GM12865 (cell line): ENCODE results near the gene ASTN2.
A peak's percentile ranks its signal among the peaks of the same experiment; 100 is the strongest.

Experiments
- DNase-seq: peaks from one replicate; pipeline ENCODE4 v3.0.0; 2010; ENCODE audit warnings: low read depth
- H3K4me3 ChIP-seq: 2 replicates; pipeline ENCODE4 v1.5.1; 2011; ENCODE audit warnings: mild to moderate bottlenecking, low read depth, low read length, control low read depth
- TF ChIP-seq, protein P1 (sequence below): IDR thresholded peaks from 2 replicates; pipeline ENCODE4 v1.5.1; 2011; ENCODE audit warnings: low read length, control low read depth, low read depth, inconsistent platforms; ENCODE audit not compliant: insufficient read depth; ENCODE audit errors: missing control alignments

ASTN2 gene

GRCh38 chr9:117247266-117247665, 167.6 kb downstream of the ASTN2 start:
- TF ChIP-seq, protein P1, sequence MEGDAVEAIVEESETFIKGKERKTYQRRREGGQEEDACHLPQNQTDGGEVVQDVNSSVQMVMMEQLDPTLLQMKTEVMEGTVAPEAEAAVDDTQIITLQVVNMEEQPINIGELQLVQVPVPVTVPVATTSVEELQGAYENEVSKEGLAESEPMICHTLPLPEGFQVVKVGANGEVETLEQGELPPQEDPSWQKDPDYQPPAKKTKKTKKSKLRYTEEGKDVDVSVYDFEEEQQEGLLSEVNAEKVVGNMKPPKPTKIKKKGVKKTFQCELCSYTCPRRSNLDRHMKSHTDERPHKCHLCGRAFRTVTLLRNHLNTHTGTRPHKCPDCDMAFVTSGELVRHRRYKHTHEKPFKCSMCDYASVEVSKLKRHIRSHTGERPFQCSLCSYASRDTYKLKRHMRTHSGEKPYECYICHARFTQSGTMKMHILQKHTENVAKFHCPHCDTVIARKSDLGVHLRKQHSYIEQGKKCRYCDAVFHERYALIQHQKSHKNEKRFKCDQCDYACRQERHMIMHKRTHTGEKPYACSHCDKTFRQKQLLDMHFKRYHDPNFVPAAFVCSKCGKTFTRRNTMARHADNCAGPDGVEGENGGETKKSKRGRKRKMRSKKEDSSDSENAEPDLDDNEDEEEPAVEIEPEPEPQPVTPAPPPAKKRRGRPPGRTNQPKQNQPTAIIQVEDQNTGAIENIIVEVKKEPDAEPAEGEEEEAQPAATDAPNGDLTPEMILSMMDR: peak; percentile 33
- DNase-seq: peak; percentile 3
- no peak overlapping the region for H3K4me3 ChIP-seq

GRCh38 chr9:117245175-117245829, 169.6 kb downstream of the ASTN2 start:
- TF ChIP-seq, protein P1: no peak
- DNase-seq: no peak
- no peak overlapping the region for H3K4me3 ChIP-seq

DNA sequence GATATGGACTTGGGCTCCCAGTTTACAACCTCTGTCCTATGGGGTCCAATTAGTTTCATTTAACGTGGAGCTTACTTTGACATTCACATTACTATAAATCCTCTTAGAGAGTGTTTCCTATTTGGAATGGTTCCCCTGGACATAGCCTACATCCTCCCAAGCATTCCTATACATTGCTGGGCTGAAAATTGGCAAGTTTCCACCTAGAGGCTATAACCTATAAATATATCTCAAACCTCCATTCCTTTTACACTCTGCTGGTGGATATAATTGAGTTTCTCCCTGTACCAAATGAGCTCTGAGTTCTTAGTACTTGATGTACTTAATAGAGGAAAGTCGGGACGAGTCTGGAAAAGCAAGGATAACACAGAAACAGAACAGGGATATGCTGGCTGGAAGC, 172.8 kb downstream of the ASTN2 start:
- TF ChIP-seq, protein P1: no peak
- DNase-seq: no peak
- H3K4me3 ChIP-seq: no peak overlapping the region

DNA sequence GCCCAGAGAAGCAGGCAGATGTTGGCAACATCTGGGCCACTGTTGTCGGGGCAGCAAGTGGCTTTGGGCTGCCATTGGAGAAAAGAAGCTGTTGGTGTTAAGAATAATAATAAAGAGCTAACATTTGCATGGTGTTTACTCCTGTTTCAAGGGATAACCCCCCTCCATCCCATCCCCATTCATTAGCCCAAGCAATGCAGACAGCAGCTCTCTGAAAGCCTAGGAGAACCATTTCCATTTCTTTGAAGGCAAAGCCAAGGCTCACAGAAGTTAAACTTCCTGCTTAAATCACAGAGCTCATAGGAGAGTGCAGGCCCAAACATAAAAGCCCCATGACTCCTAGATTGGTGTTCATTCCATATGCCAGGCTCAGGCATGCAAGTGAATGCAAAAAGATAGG, 175.4 kb downstream of the ASTN2 start:
- TF ChIP-seq, protein P1: no peak
- no peak overlapping the region for H3K4me3 ChIP-seq
- DNase-seq: no peak

GRCh38 chr9:117234103-117234502, 180.8 kb downstream of the ASTN2 start:
- TF ChIP-seq, protein P1: no peak
- H3K4me3 ChIP-seq: no peak overlapping the region
- no peak for DNase-seq

DNA sequence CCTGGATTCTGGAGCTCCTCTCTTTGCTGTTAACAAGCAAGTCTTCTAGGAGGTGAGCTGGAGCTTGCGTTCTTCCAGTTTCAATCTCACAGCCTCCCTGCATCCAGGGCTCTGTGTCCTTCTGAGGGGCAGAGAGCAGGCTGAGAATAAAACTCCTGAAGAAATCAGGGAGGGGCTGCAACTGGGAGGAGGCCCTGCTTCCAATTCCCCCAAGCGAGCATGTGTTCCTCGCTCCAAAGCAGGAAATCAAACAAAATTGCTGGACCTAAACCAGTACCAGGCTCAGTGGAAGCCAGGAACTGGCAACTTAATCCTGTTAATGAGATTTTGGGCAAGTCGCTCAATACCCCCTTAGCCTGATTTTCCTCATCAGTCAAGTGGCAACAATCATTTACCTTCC, 181.8 kb downstream of the ASTN2 start:
- no peak overlapping the region for H3K4me3 ChIP-seq

More for the DNA sequence above, 181.8 kb downstream of the ASTN2 start:
- no peak for DNase-seq
- TF ChIP-seq, protein P1: no peak
